GM12878 (cell line): ENCODE results near the gene SNAI3. TPM values are rescaled to one million over a fixed set of nuclear protein-coding genes. Genes with fewer than 3 reads are reported as not detected.

Source experiments
- ATAC-seq: fragments of 200-7000 bp; cut with Tn5 transposase; 3 replicates; pipeline ENCODE4 v1.9.1; 2020; ENCODE audit warnings: mild to moderate bottlenecking, moderate library complexity
- BruUV-seq: library from RNA; stranded (reverse); fragments of 400-500 nt; replicated peaks from 2 replicates; lab custom pipeline; 2021; lab: Mats Ljungman, UMichigan
- CTCF ChIA-PET: fragments of 300-600 bp; sonication (Branson Sonifier 250); formaldehyde crosslinking; extraction: SDS; loops from one replicate; lab custom pipeline; 2021; ENCODE audit warnings: inconsistent platforms; lab: Yijun Ruan, JAX
- POLR2A ChIA-PET: fragments of 350-600 bp; formaldehyde crosslinking; extraction: SDS; loops from one replicate; lab custom pipeline; 2021; ENCODE audit warnings: inconsistent platforms; lab: Charles Lee
- RAD21 ChIA-PET: fragments of 300-600 bp; sonication (Branson Sonifier 250); formaldehyde crosslinking; loops from one replicate; lab custom pipeline; 2023; ENCODE audit warnings: antibody characterized with exemption; ENCODE audit not compliant: unreplicated experiment; lab: Charles Lee
- SMC1A ChIA-PET: fragments of 300-600 bp; sonication (Branson Sonifier 250); formaldehyde crosslinking; loops from one replicate; lab custom pipeline; 2023; ENCODE audit not compliant: unreplicated experiment, uncharacterized antibody; lab: Charles Lee
- DNase-seq: peaks from one replicate; pipeline ENCODE4 v3.0.0-alpha.2; 2011; ENCODE audit warnings: low read depth, low spot score
- FAIRE-seq: peaks from 3 replicates; lab custom pipeline; 2011; peaks lifted over from hg19 to GRCh38; lab: Jason Lieb, UNC
- H2AFZ ChIP-seq: 2 replicates; pipeline ENCODE4 v1.6.0; 2011; ENCODE audit warnings: low read depth, low read length, control low read depth; ENCODE audit not compliant: control insufficient read depth
- H3K27ac ChIP-seq: 2 replicates; pipeline ENCODE4 v1.5.1; 2011; ENCODE audit warnings: control low read depth; ENCODE audit not compliant: control insufficient read depth, insufficient read depth
- H3K27me3 ChIP-seq, 2 experiments: replicated peaks in 1 of 2; 2 replicates each; pipeline versions ENCODE4 v1.6.0 to v1.6.1; 2011; ENCODE audit warnings: low read length in 1 of 2; ENCODE audit not compliant: control insufficient read depth in 2 of 2, insufficient read depth in 2 of 2
- H3K36me3 ChIP-seq, 2 experiments: 2 replicates each; pipeline ENCODE4 v1.5.1; 2011; ENCODE audit warnings: low read length in 1 of 2; ENCODE audit not compliant: control insufficient read depth in 2 of 2, insufficient read depth in 2 of 2
- H3K4me1 ChIP-seq: 2 replicates; pipeline ENCODE4 v1.6.1; 2011; ENCODE audit warnings: mild to moderate bottlenecking, low read length, moderate library complexity, mixed read lengths; ENCODE audit not compliant: control insufficient read depth, insufficient read depth
- H3K4me2 ChIP-seq: 2 replicates; pipeline ENCODE4 v1.6.0; 2011; ENCODE audit warnings: control low read depth; ENCODE audit not compliant: control insufficient read depth, insufficient read depth
- H3K4me3 ChIP-seq: fragments of 200-600 bp; sonication (generic); 2 replicates; pipeline ENCODE4 v1.5.1; 2016
- H3K79me2 ChIP-seq: 2 replicates; pipeline ENCODE4 v1.6.0; 2011; ENCODE audit warnings: low read length; ENCODE audit not compliant: control insufficient read depth, insufficient read depth
- H3K9ac ChIP-seq: 2 replicates; pipeline ENCODE4 v1.8.0; 2011; ENCODE audit warnings: low read length, control low read depth, mixed read lengths; ENCODE audit not compliant: control insufficient read depth, insufficient read depth
- H3K9me3 ChIP-seq: replicated peaks from 3 replicates; pipeline ENCODE4 v1.5.1; 2011; ENCODE audit warnings: mild to moderate bottlenecking, low read length; ENCODE audit not compliant: control insufficient read depth, insufficient read depth
- H4K20me1 ChIP-seq: 2 replicates; pipeline ENCODE4 v1.6.0; 2011; ENCODE audit not compliant: control insufficient read depth, insufficient read depth
- ATF7 ChIP-seq: fragments of 450-650 bp; IDR thresholded peaks from 2 replicates; pipeline ENCODE4 v1.6.1; 2016; ENCODE audit warnings: low read depth, mild to moderate bottlenecking
- CTCF ChIP-seq, 3 experiments: IDR thresholded peaks in 2 of 3; conservative IDR thresholded peaks in 1 of 3; 2 replicates each; pipeline ENCODE4 v1.5.1; 2011; ENCODE audit warnings: low read depth in 3 of 3, low read length in 3 of 3, mild to moderate bottlenecking in 3 of 3, control low read depth in 2 of 3, moderate library complexity in 2 of 3, inconsistent platforms in 1 of 3, mixed read lengths in 1 of 3; ENCODE audit not compliant: control insufficient read depth in 2 of 3, insufficient read depth in 1 of 3; ENCODE audit errors: extremely low read depth in 1 of 3
- USF2 ChIP-seq: IDR thresholded peaks from 2 replicates; pipeline ENCODE4 v1.6.1; 2011; ENCODE audit warnings: low read depth, low read length, improper control_type of control experiment, borderline replicate concordance
- WGBS: methylation state at CpG from one replicate; pipeline ENCODE4 v1.1.6; 2016; ENCODE audit warnings: low lambda C conversion rate; ENCODE audit not compliant: insufficient replicate concordance, insufficient coverage; ENCODE audit errors: missing lambda C conversion rate; 5-methylcytosine and 5-hydroxymethylcytosine counted together
- in situ Hi-C: fragments of 300-500 bp; cut with MboI; formaldehyde crosslinking; loops from 9 replicates; pipeline ENCODE4 v1.14.3; 2018; ENCODE audit warnings: mixed read lengths
- intact Hi-C: fragments of 100-400 bp; cut with micrococcal nuclease; formaldehyde crosslinking; loops from one replicate; pipeline ENCODE4 v1.14.2; 2022; ENCODE audit not compliant: unreplicated experiment
- polyA plus RNA-seq, 11 experiments: library from polyadenylated mRNA; depleted of rRNA in 4 of 11; unstranded in 6 of 11; stranded (reverse) in 5 of 11; fragments of >200 nt; fragmentation: Nextera tagmentation in 4 of 11; fragmentation: Illumina TruSeq in 1 of 11; extraction: Ambion mirVana in 4 of 11; extraction: Trizol in 1 of 11; gene quantifications; 1 replicate in 1 of 11; 2 replicates in 10 of 11; pipeline versions ENCODE4 v1.2.1 to v1.2.3, GENCODE V29; 2011 to 2016; ENCODE audit warnings: inconsistent platforms in 2 of 11, missing spikeins in 2 of 11, low read depth in 1 of 11
- total RNA-seq, 4 experiments: library from RNA; depleted of rRNA in 3 of 4; stranded (reverse); fragments of >200 nt in 3 of 4; fragmentation: Illumina TruSeq in 1 of 4; extraction: Trizol in 1 of 4; gene quantifications; 2 replicates each; pipeline versions ENCODE4 v1.2.1 to v1.2.3, GENCODE V29; 2013 to 2021

Gene SNAI3
- total and polyA plus RNA-seq, 10 of the 15 experiments (the other 5 are each of a cell fraction or from before 2014, with no cell fraction given) = 0.21 to 7.4 (median 3.0) TPM

DNA sequence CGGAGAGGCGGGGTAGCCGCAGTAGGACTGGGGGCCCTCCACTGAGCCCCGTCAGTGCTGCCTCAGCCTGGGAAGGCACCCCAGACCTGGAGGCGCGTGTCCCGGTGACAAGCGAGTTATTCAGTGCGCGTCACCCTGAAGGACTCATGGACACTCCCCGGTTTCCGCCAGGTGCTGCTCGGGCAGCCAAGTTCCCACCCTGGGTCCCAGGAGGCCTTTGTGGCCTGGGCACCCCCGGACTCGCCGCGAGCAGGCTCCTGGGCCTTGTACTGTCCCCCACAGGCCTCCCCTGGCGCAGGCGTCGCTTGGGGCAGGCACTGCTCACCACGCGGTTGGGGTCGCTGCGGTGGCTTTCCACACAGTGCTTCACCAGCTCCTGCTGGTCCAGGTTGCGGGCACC is 12.3 kb upstream of the SNAI3 start (continued):
- no peak for TF ChIP-seq USF2

DNA sequence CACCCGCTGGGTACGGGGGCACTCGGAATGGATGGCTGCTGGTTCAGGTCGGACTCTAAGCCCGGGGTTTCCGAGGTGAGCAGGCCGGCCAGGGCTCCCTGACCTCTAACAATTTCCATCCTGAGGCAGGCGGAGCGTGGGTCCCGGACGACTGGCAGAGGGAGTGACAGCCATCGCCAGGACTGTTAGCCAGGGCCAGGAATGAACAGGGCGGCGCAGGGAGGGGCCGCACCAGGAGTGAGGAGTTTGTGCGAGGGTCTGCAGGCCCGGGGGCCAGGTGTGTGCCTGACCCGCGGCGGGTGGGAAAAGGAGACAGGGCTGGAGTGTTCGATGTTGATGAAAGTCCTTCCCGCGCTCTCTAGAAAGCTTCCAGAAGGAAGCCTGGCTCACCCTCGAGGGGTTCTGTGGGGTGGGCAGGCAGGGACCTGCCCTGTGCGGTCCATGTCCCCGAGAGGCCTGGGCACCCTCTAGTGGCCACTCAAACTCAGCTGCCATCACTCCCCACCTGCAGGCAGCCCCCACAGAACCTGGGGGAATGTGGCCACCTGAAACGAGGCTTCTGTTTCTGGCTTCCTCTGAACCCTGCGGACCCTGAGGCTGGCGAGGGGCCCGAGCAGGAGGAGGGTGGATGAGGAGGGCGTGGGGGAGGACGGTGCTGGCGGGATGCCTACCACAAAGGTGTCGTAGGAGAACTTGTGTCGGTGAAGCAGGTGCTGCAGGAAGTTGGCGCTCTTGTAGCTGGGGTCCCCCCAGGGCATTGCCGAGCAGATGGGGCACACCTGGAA is 11.7 kb upstream of the SNAI3 start:
- H3K9me3 ChIP-seq = no peaks in the 10 kb centered on the region
- FAIRE-seq (no peak), DNase-seq (no peak), ATAC-seq (no peak)
- no peaks in the 10 kb centered on the region for H3K27me3 ChIP-seq
- H4K20me1 ChIP-seq = no peaks in the 10 kb centered on the region
- H3K4me3 ChIP-seq = no peak overlapping the region
- RAD21 ChIA-PET = no interaction called here
- BruUV-seq = no TSS peak
- peaks cover 33% of the 10 kb centered on the region for H3K4me1 ChIP-seq
- intact Hi-C loops (no loop called here), in situ Hi-C loops (no loop called here)
- CTCF ChIA-PET = interaction anchor here (1.3 kb wide), 1 partner anchor 16 kb away, joined by 3 read pairs; no protein-coding TSS in a partner anchor
- no peak overlapping the region for H2AFZ ChIP-seq
- SMC1A ChIA-PET = no interaction called here
- no peak overlapping the region for H3K27ac ChIP-seq
- WGBS = 83% methylated on average over 35 of the region's 37 CpGs
- H3K79me2 ChIP-seq = peaks cover 17% of the 10 kb centered on the region
- POLR2A ChIA-PET = interaction anchor here (0.6 kb wide), 1 partner anchor 11 kb away, joined by 4 read pairs; no protein-coding TSS in a partner anchor
- no peak overlapping the region for H3K4me2 ChIP-seq
- no peak overlapping the region for H3K9ac ChIP-seq
- H3K36me3 ChIP-seq = peaks cover 0 to 7% of the 10 kb centered on the region in 2 experiments; a peak in 2 of 4 replicates
- no peak for TF ChIP-seq ATF7
- peak in 2 of 3 experiments; percentile 20 to 36; a peak in 4 of 6 replicates for TF ChIP-seq CTCF (IDR thresholded peaks at IDR 0.05 in 2 of 3, conservative IDR thresholded peaks at IDR 0.05 in 1 of 3; ENCODE audit: control insufficient read depth in 2 of 3, extremely low read depth in 1 of 3, insufficient read depth in 1 of 3, low read depth in 3 of 3, low read length in 3 of 3)
- TF ChIP-seq, all 136 proteins: peak for 1
